Loucy (cell line): ENCODE results near the gene BCAN.

ENCODE experiments used
- H2AFZ ChIP-seq: fragments of 200-600 bp; sonication (generic); 2 replicates; pipeline ENCODE4 v1.6.0; 2016; ENCODE audit warnings: antibody characterized with exemption, mild to moderate bottlenecking, low read length, moderate library complexity
- H3F3A ChIP-seq: fragments of 200-600 bp; 2 replicates; pipeline ENCODE4 v1.6.0; 2016; ENCODE audit warnings: antibody characterized with exemption, low read depth, mild to moderate bottlenecking
- H3K27me3 ChIP-seq: fragments of 200-600 bp; sonication (generic); 2 replicates; pipeline ENCODE4 v1.6.1; 2014; ENCODE audit warnings: low read length, mild to moderate bottlenecking; ENCODE audit not compliant: insufficient read depth, poor library complexity, severe bottlenecking
- H3K36me3 ChIP-seq: fragments of 200-600 bp; sonication (generic); 2 replicates; pipeline ENCODE4 v1.6.1; 2016; ENCODE audit warnings: low read length; ENCODE audit not compliant: insufficient read depth
- H3K4me1 ChIP-seq: fragments of 200-600 bp; sonication (generic); 2 replicates; pipeline ENCODE4 v1.5.1; 2014; ENCODE audit warnings: low read length, mild to moderate bottlenecking; ENCODE audit not compliant: insufficient read depth, poor library complexity, severe bottlenecking
- H3K4me2 ChIP-seq: fragments of 200-600 bp; sonication (generic); 2 replicates; pipeline ENCODE4 v1.6.0; 2014; ENCODE audit warnings: antibody characterized with exemption, low read length, low read depth, mild to moderate bottlenecking; ENCODE audit not compliant: poor library complexity, severe bottlenecking
- H3K4me3 ChIP-seq: fragments of 200-600 bp; sonication (generic); 2 replicates; pipeline ENCODE4 v1.5.1; 2014; ENCODE audit warnings: low read length, mild to moderate bottlenecking, mixed read lengths; ENCODE audit not compliant: poor library complexity, severe bottlenecking
- H3K79me2 ChIP-seq: fragments of 200-600 bp; sonication (generic); 2 replicates; pipeline ENCODE4 v1.6.1; 2014; ENCODE audit warnings: low read length; ENCODE audit not compliant: insufficient read depth
- H3K9ac ChIP-seq: fragments of 200-600 bp; sonication (generic); 2 replicates; pipeline ENCODE4 v1.6.0; 2014; ENCODE audit warnings: mild to moderate bottlenecking, low read depth, low read length, moderate library complexity; ENCODE audit not compliant: poor library complexity, severe bottlenecking
- H3K9me2 ChIP-seq: fragments of 200-600 bp; sonication (generic); replicated peaks from 2 replicates; pipeline ENCODE4 v1.6.1; 2016; ENCODE audit warnings: low read depth, low read length, mixed read lengths
- H3K9me3 ChIP-seq: fragments of 200-600 bp; sonication (generic); 2 replicates; pipeline ENCODE4 v1.6.1; 2014; ENCODE audit warnings: mild to moderate bottlenecking, antibody characterized with exemption, low read length, low read depth; ENCODE audit not compliant: insufficient read depth
- H4K20me1 ChIP-seq: fragments of 200-600 bp; sonication (generic); 2 replicates; pipeline ENCODE4 v1.6.0; 2014; ENCODE audit warnings: antibody characterized with exemption, low read length, mild to moderate bottlenecking; ENCODE audit not compliant: insufficient read depth, poor library complexity, severe bottlenecking
- CTCF ChIP-seq: fragments of 200-600 bp; sonication (generic); conservative IDR thresholded peaks from 2 replicates; pipeline ENCODE4 v1.5.1; 2014; ENCODE audit warnings: mild to moderate bottlenecking, antibody characterized with exemption, low read length
- EZH2phosphoT487 ChIP-seq: fragments of 200-600 bp; IDR thresholded peaks from 2 replicates; pipeline ENCODE4 v1.6.1; 2018; ENCODE audit warnings: antibody characterized with exemption, mild to moderate bottlenecking, moderate library complexity, borderline replicate concordance

Gene BCAN

GRCh38 chr1:156692441-156692924 lies 50.6 kb downstream of the BCAN start:
- Histone ChIP-seq H3F3A (no peaks in the 10 kb centered on the region), H3K9ac (no peak overlapping the region), H3K4me1 (peaks cover 21% of the 10 kb centered on the region), H3K9me3 (no peaks in the 10 kb centered on the region), H3K4me3 (no peak overlapping the region), H3K27me3 (no peaks in the 10 kb centered on the region), H4K20me1 (no peaks in the 10 kb centered on the region), H3K4me2 (no peak overlapping the region), H2AFZ (no peak overlapping the region), H3K79me2 (no peaks in the 10 kb centered on the region), H3K9me2 (no peaks in the 10 kb centered on the region), H3K36me3 (no peaks in the 10 kb centered on the region)
- TF ChIP-seq CTCF (no peak), EZH2phosphoT487 (no peak)

- H2AFZ ChIP-seq: no peak overlapping the region; the same call in 1 of the 2 replicates
- no peak overlapping the region for H3K4me2 ChIP-seq
- H3F3A ChIP-seq: no peaks in the 10 kb centered on the region
- no peak overlapping the region for H3K9ac ChIP-seq
- H3K79me2 ChIP-seq: no peaks in the 10 kb centered on the region
- TF ChIP-seq CTCF (no peak), EZH2phosphoT487 (no peak)
- peaks cover 21% of the 10 kb centered on the region for H3K4me1 ChIP-seq
- no peaks in the 10 kb centered on the region for H4K20me1 ChIP-seq
- H3K9me3 ChIP-seq: no peaks in the 10 kb centered on the region
- H3K4me3 ChIP-seq: no peak overlapping the region
- H3K27me3 ChIP-seq: no peaks in the 10 kb centered on the region
- no peaks in the 10 kb centered on the region for H3K9me2 ChIP-seq
- H3K36me3 ChIP-seq: no peaks in the 10 kb centered on the region
Measured at GRCh38 chr1:156692925-156693847, 51.3 kb downstream of the BCAN start.

GRCh38 chr1:156693848-156694689 lies 52.2 kb downstream of the BCAN start:
- Histone ChIP-seq H3K9ac (no peak overlapping the region), H3K4me3 (no peak overlapping the region), H3K4me1 (peaks cover 21% of the 10 kb centered on the region), H3K36me3 (no peaks in the 10 kb centered on the region), H3F3A (no peaks in the 10 kb centered on the region), H4K20me1 (no peaks in the 10 kb centered on the region), H3K27me3 (no peaks in the 10 kb centered on the region), H3K79me2 (no peaks in the 10 kb centered on the region), H3K9me3 (no peaks in the 10 kb centered on the region), H2AFZ (no peak overlapping the region; the same call in 1 of the 2 replicates), H3K9me2 (no peaks in the 10 kb centered on the region), H3K4me2 (no peak overlapping the region)
- TF ChIP-seq EZH2phosphoT487 (no peak), CTCF (no peak)
